Upper lobe of right lung (tissue), 1 donor: ENCODE measurements around the gene CLPTM1. TPM values are rescaled to one million over a fixed set of nuclear protein-coding genes. Genes with fewer than 3 reads are reported as not detected.

Experiments
- ATAC-seq: fragments of 200-7000 bp; cut with Tn5 transposase; one replicate; pipeline ENCODE4 v1.9.1; 2020; ENCODE audit warnings: mild to moderate bottlenecking, moderate library complexity
- DNase-seq: peaks from one replicate; pipeline ENCODE4 v3.0.0-alpha.2; 2020
- H3K27ac ChIP-seq: fragments of 200-600 bp; one replicate; pipeline ENCODE4 v1.8.0; 2022
- H3K27me3 ChIP-seq: fragments of 200-600 bp; one replicate; pipeline ENCODE4 v1.8.0; 2022; ENCODE audit warnings: mild to moderate bottlenecking
- H3K36me3 ChIP-seq: fragments of 200-600 bp; one replicate; pipeline ENCODE4 v1.8.0; 2022
- H3K4me1 ChIP-seq: fragments of 200-600 bp; one replicate; pipeline ENCODE4 v1.8.0; 2022
- H3K4me3 ChIP-seq: fragments of 200-600 bp; one replicate; pipeline ENCODE4 v1.8.0; 2022; ENCODE audit warnings: mild to moderate bottlenecking
- H3K9me3 ChIP-seq: fragments of 200-600 bp; one replicate; pipeline ENCODE4 v1.8.0; 2022
- intact Hi-C: fragments of 100-400 bp; cut with DNase I; formaldehyde crosslinking; loops from one replicate; pipeline ENCODE4 v1.11.0; 2022
- total RNA-seq: library from RNA; stranded (reverse); fragmentation: NEBNext Ultra II Directional; extraction: Animal tissue kit (Norgen Biotek cat#: 25700); gene quantifications from one replicate; pipeline ENCODE4 v1.2.1, GENCODE V29; 2021
- TF ChIP-seq, protein P1 (sequence below): fragments of 200-600 bp; IDR thresholded peaks from one replicate; pipeline ENCODE4 v1.8.0; 2022; ENCODE audit warnings: antibody characterized with exemption
- donor health status: DM: no; HTN: yes; CAD: no; lungs with severe emphysema.

Gene CLPTM1
- total RNA-seq, 1 donor from 2014 or later = 103 TPM

DNA sequence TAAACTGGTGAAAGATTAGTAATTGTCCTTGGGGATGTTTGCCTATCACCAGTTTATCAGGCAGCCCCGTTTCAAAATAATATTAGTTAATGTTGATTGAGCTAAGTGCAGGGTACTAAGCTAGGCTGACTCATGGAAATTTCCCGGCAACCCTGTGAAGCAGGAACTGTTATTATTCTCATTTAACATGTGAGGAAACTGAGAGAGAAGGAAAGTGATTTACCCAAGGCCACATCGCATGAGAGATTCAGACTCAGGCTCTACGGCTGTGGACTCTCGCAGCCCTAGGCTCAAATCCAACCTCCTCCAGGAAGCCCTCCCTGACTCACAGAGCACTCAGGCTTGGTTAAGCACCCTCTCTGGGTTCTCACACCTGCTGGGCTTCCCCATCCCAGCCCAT, 19.7 kb downstream of the CLPTM1 start:
- peaks cover 75% of the 10 kb centered on the region for H3K36me3 ChIP-seq
- no peak for DNase-seq
- intact Hi-C loops = no loop called here
- TF ChIP-seq, protein P1, sequence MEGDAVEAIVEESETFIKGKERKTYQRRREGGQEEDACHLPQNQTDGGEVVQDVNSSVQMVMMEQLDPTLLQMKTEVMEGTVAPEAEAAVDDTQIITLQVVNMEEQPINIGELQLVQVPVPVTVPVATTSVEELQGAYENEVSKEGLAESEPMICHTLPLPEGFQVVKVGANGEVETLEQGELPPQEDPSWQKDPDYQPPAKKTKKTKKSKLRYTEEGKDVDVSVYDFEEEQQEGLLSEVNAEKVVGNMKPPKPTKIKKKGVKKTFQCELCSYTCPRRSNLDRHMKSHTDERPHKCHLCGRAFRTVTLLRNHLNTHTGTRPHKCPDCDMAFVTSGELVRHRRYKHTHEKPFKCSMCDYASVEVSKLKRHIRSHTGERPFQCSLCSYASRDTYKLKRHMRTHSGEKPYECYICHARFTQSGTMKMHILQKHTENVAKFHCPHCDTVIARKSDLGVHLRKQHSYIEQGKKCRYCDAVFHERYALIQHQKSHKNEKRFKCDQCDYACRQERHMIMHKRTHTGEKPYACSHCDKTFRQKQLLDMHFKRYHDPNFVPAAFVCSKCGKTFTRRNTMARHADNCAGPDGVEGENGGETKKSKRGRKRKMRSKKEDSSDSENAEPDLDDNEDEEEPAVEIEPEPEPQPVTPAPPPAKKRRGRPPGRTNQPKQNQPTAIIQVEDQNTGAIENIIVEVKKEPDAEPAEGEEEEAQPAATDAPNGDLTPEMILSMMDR = no peak
- no peaks in the 10 kb centered on the region for H3K4me1 ChIP-seq
- no peaks in the 10 kb centered on the region for H3K9me3 ChIP-seq
- H3K4me3 ChIP-seq = no peak overlapping the region
- no peak for ATAC-seq
- no peak overlapping the region for H3K27ac ChIP-seq
- H3K27me3 ChIP-seq = no peaks in the 10 kb centered on the region

DNA sequence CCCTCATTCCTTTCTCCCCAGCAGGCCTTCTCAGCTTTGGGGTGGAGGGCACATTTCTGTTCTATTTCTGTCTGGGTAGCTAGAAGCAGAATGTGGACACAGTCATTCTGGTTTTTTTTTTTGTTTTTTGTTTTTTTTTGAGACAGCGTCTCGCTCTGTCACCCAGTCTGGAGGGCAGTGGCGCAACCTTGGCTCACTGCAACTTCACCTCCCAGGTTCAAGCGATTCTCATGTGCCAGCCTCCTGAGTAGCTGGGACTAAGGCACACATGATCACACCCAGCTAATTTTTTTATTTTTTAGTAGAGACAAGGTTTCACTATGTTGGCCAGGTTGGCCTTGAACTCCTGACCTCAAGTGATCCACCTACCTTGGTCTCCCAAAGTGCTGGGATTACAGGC, 20.3 kb downstream of the CLPTM1 start:
- DNase-seq = no peak
- TF ChIP-seq, protein P1 = no peak
- H3K27ac ChIP-seq = no peak overlapping the region
- no peak for ATAC-seq
- H3K36me3 ChIP-seq = peaks cover 81% of the 10 kb centered on the region
- no peaks in the 10 kb centered on the region for H3K4me1 ChIP-seq
- no peak overlapping the region for H3K4me3 ChIP-seq
- intact Hi-C loops = no loop called here
- no peaks in the 10 kb centered on the region for H3K27me3 ChIP-seq
- H3K9me3 ChIP-seq = no peaks in the 10 kb centered on the region

DNA sequence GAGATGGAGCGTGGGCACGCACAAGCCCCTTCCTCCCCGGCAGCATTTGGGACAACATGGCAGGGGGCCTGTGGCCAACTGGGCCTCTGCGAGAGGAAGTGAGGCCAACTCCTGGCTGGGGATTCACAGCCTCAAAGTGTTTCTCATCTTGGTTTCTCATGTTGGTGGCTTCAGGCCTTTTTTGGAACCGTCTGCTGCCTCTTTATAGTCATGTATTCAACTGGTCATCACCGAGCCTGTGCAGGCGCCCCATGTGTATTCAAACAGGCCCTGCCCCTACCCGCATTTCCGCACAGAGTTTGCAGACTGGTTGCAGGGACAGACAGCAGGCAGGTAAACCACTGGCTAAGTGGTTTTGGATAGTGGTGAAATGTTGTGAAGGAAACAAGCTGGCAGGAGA, 28.8 kb downstream of the CLPTM1 start:
- no peaks in the 10 kb centered on the region for H3K27me3 ChIP-seq
- ATAC-seq = no peak
- no peak for DNase-seq
- no peaks in the 10 kb centered on the region for H3K9me3 ChIP-seq
- H3K36me3 ChIP-seq = peaks cover 95% of the 10 kb centered on the region
- H3K4me3 ChIP-seq = no peak overlapping the region
- intact Hi-C loops = no loop called here
- no peak overlapping the region for H3K27ac ChIP-seq
- H3K4me1 ChIP-seq = no peaks in the 10 kb centered on the region
- TF ChIP-seq, protein P1 = no peak

DNA sequence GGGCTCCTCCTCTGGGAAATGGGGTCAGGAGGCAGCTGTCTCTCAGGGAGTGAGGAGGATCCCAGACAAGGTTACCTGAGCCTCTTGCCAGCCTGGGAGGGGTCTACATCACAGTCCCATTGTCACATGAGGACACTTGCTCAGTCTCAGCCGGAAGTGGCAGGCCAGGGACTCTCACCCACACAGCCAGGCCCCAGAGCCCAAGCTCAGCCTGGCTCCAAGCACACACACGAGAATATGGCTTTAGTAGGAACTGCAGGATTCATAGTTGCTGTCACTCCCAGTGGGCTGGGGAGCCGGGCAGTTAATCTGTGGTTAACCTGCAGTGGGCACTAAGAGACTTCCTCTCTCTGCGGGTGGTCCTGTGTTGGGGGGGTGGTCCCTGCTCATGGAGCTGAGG, 30.3 kb downstream of the CLPTM1 start:
- H3K27me3 ChIP-seq = no peaks in the 10 kb centered on the region
- no peak for ATAC-seq
- no peak overlapping the region for H3K4me3 ChIP-seq
- no peaks in the 10 kb centered on the region for H3K9me3 ChIP-seq
- DNase-seq = no peak
- intact Hi-C loops = no loop called here
- no peaks in the 10 kb centered on the region for H3K4me1 ChIP-seq
- H3K27ac ChIP-seq = no peak overlapping the region
- TF ChIP-seq, protein P1 = no peak
- H3K36me3 ChIP-seq = peaks cover 88% of the 10 kb centered on the region

DNA sequence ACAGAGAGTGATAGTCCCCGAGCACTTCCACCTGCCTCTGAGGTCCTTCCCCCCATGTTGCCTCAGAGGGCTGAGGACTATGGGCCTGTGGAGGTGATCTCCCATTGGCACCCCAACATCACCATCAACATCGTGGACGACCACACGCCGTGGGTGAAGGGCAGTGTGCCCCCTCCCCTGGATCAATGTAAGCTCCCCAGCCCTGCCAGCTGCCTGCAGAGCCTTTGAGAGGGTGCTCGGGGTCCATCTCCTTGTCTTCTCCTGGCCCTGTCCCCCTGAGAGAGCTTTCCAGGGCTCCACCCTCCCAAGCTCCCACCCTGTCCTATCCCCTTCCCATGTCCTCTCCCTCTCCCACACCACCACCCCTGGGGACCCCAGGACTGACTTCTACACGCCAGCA, 31.2 kb downstream of the CLPTM1 start:
- Histone ChIP-seq H3K4me1 (no peaks in the 10 kb centered on the region), H3K9me3 (no peaks in the 10 kb centered on the region), H3K27me3 (no peaks in the 10 kb centered on the region), H3K4me3 (no peak overlapping the region), H3K27ac (no peak overlapping the region), H3K36me3 (peaks cover 88% of the 10 kb centered on the region)
- ATAC-seq (no peak), DNase-seq (no peak)
- TF ChIP-seq, protein P1 = no peak
- intact Hi-C loops = no loop called here

DNA sequence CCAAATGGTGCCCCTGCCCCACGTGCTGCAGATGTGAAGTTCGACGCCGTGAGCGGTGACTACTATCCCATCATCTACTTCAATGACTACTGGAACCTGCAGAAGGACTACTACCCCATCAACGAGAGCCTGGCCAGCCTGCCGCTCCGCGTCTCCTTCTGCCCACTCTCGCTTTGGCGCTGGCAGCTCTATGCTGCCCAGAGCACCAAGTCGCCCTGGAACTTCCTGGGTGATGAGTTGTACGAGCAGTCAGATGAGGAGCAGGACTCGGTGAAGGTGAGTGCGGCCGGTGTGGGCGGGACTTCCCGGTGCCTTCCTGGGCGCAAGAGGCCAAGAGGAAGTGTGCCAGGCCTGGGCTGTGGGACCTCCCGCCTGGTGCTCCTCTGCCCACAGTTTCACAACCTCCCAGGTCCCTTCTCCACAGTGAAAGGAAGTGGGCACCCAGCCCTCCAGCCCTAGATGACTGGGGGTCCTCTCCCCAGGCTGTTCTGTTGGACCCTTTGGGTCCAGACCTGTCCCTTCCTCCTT, 32.0 kb downstream of the CLPTM1 start:
- H3K9me3 ChIP-seq = no peaks in the 10 kb centered on the region
- no peaks in the 10 kb centered on the region for H3K4me1 ChIP-seq
- H3K27me3 ChIP-seq = no peaks in the 10 kb centered on the region
- TF ChIP-seq, protein P1 = no peak
- H3K4me3 ChIP-seq = no peak overlapping the region
- peaks cover 87% of the 10 kb centered on the region for H3K36me3 ChIP-seq
- ATAC-seq (no peak), DNase-seq (no peak)
- no peak overlapping the region for H3K27ac ChIP-seq
- intact Hi-C loops = no loop called here
